IPS-15b (cell line): ENCODE measurements around the gene MSI2.
A peak's percentile ranks its signal among the peaks of the same experiment; 100 is the strongest.

Experiments used
- H3K27me3 ChIP-seq: one replicate; pipeline ENCODE4 v1.6.1; 2013; ENCODE audit warnings: low read length; ENCODE audit not compliant: control insufficient read depth, insufficient read depth
- H3K36me3 ChIP-seq: one replicate; pipeline ENCODE4 v1.6.1; 2013; ENCODE audit warnings: low read length; ENCODE audit not compliant: control insufficient read depth, insufficient read depth
- H3K4me1 ChIP-seq: one replicate; pipeline ENCODE4 v1.6.1; 2013; ENCODE audit warnings: mild to moderate bottlenecking, low read length; ENCODE audit not compliant: control insufficient read depth, insufficient read depth
- H3K4me3 ChIP-seq: one replicate; pipeline ENCODE4 v1.5.1; 2013; ENCODE audit warnings: low read depth, low read length
- H3K9ac ChIP-seq: one replicate; pipeline ENCODE4 v1.6.1; 2013; ENCODE audit warnings: low read depth, mild to moderate bottlenecking, low read length
- H3K9me3 ChIP-seq: one replicate; pipeline ENCODE4 v1.6.1; 2013; ENCODE audit warnings: mild to moderate bottlenecking, low read length; ENCODE audit not compliant: control insufficient read depth, insufficient read depth

MSI2 gene

DNA sequence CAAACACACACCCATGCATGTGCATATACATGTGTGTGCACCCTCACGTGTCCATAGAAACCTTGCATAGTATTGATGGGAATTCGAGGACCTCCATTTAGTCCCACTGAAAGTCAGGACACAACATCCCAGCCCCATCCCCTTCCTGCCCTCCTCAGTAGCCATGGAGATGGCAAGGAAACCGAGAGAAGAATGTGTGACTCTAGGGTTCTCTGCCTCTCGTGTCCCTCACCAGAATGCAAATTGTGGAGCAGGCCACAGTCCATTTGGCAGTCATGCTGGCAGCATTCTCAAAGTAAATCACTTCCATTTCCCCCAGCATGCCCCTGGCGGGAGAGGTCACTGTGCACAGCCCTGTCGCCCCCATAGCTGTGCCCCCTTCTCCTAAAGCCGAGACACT lies 141.1 kb downstream of the MSI2 start:
- Histone ChIP-seq H3K9ac (no peak overlapping the region), H3K36me3 (no peaks in the 10 kb centered on the region), H3K27me3 (no peaks in the 10 kb centered on the region), H3K4me3 (no peak overlapping the region), H3K9me3 (no peaks in the 10 kb centered on the region), H3K4me1 (peaks cover 11% of the 10 kb centered on the region)

DNA sequence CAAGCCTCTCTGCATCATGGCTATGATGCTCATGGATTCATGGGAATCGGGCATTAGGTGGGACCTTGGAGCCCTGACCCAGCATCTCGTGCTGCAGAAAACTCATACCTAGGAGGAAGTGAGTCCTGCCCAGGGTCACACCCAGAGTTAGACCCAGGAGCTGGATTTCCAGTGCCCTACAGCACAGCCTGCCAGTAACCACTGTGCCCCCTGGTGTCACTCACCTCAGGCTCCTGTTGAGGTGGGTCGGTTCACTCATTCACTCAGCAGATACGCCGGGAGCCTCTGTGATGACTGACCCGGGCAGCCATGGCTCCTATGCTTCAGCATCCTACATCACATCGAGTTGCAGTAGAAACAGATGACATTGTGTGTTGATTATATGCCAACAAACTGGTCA lies 143.4 kb downstream of the MSI2 start:
- Histone ChIP-seq H3K36me3 (no peaks in the 10 kb centered on the region), H3K9me3 (no peaks in the 10 kb centered on the region)

DNA sequence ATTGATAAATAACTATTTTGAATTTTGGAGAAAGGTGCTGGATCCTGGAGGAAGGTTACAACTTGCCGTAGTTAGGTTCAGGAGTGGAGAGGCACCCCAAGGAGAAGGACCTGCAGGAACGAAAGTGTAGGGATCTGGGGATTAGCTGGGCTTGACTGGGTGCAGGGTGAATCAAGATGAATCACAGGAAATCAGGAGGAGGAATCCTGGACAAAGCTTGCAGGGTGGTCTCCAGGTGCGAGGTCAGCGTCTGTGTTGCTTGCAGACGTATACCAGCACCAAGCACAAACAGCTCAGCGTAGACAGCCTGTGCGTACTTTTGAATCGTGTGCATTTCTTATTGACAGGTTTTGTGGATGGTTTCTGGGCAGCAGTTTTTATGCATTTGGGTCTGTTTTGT lies 144.3 kb downstream of the MSI2 start:
- Histone ChIP-seq H3K4me3 (no peak overlapping the region), H3K9me3 (no peaks in the 10 kb centered on the region), H3K9ac (no peak overlapping the region), H3K36me3 (no peaks in the 10 kb centered on the region), H3K4me1 (peaks cover 10% of the 10 kb centered on the region), H3K27me3 (no peaks in the 10 kb centered on the region)

More for the DNA sequence above, 143.4 kb downstream of the MSI2 start:
- Histone ChIP-seq H3K4me3 (no peak overlapping the region), H3K4me1 (peaks cover 11% of the 10 kb centered on the region), H3K27me3 (no peaks in the 10 kb centered on the region), H3K9ac (no peak overlapping the region)

DNA sequence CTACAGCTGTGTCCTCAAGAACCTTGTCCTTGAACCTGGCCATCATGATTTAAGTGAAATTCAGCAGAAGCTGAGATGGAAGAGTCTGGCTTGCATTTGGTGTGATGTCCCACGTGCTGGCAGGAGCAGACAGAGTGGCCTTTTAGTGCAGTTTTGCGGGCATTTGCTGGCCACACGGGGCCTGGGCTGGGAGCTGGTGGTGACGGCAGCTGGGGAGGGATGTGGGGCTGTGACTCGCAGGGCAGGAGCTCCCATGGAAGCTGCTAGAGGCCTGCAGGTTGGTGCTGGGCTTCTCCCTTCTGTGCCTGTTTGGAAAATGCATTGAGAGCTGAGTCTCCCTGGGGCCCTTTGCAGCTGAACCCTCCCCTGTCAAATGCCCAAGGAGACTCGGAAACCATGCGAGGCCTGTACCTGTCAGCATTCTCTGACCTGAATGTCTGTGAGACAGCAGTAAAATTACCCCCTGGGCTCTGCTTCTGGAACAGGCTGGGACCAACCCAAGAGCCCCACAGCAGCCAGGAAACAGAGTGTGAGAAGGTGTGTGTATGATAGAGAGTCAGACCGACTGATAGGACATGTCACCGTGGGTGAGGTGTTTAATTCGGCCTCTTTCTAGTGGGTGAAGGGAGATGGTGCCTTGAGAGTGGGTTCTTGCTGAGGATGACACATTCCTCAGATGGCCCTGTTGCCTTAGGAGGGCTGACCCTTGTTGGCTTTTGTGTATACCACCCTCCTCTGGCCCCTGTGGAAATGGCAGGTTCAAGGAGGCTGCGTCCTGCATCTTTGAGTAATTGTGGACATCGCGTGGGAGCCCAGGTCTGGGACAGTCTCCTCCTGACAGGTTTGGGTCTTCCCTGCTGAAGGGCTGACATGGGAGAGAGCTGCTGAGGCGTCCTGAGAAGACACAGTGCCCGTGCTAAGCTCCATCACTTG lies 145.5 kb downstream of the MSI2 start:
- no peak overlapping the region for H3K9ac ChIP-seq
- H3K36me3 ChIP-seq = no peaks in the 10 kb centered on the region

DNA sequence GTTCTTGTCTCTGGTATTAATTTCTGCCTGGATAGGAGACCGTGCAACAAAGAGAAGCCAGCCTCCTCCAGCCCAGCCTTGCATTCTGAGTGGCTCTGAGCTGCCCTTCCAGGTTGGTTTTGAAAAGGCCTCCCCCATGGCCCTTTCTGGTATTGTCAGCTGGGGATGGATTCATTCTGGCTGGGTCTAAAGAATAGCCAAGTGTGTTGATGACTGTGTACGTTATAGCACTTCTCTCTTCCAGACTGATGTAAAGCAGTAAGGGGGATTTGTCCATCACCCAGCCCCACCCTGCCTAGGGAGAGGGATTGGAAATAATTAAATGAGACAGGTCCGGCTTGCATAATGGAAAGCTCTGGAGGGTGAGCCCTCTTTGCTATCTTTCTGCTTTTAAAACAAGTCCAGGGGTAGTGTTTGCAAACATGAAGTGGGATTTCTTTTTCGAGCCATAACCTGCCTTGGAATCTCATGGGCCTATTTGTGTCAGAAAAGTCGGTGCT lies 146.4 kb downstream of the MSI2 start:
- H3K4me1 ChIP-seq = peaks cover 13% of the 10 kb centered on the region

More for the DNA sequence above, 145.5 kb downstream of the MSI2 start:
- peaks cover 4% of the 10 kb centered on the region for H3K4me1 ChIP-seq
- no peak overlapping the region for H3K4me3 ChIP-seq
- no peaks in the 10 kb centered on the region for H3K27me3 ChIP-seq
- no peaks in the 10 kb centered on the region for H3K9me3 ChIP-seq

DNA sequence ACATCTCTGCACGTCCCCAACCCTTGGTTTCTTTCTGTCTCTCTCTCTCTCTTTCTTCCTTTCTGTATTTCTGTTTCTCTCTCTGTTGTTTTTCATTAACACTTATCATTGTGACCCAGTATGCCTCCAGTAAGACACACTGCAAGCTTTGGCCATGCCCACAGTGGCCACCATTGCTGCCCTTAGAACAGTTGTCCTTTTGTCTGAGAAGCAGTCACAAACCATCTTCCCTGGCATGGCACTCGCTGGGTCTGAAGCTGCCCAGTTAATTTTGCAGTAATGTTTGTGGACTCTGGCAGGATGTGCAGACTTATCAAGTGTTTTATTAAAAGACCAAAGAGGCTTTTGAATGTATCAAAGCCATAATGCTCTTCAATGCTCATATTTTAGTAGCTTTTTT lies 146.9 kb downstream of the MSI2 start:
- no peaks in the 10 kb centered on the region for H3K27me3 ChIP-seq
- no peaks in the 10 kb centered on the region for H3K36me3 ChIP-seq
- no peak overlapping the region for H3K9ac ChIP-seq

More for the DNA sequence above, 146.4 kb downstream of the MSI2 start:
- H3K9ac ChIP-seq = no peak overlapping the region
- H3K27me3 ChIP-seq = no peaks in the 10 kb centered on the region
- H3K4me3 ChIP-seq = no peak overlapping the region
- no peaks in the 10 kb centered on the region for H3K9me3 ChIP-seq
- H3K36me3 ChIP-seq = no peaks in the 10 kb centered on the region

DNA sequence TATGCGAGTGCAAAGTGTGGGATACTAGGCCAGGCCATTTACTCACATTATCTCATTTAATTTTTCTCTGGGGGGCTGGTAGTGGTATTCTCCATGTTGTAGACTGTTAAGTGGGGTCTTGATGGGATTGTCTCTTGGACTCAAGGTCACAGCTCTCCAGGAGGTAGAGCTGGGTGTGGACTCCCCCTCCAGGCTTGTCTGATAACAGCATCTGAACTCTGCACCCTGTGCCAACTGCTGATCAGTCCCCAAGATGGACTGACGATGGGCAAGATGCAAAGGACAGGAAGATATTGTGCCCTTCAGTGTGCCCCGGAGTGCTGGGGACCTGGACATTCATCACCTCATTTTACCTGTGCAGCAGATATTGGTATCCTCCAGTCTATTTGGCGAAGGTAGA lies 147.8 kb downstream of the MSI2 start:
- H3K36me3 ChIP-seq = no peaks in the 10 kb centered on the region
- no peaks in the 10 kb centered on the region for H3K9me3 ChIP-seq
- H3K4me3 ChIP-seq = no peak overlapping the region
- H3K9ac ChIP-seq = no peak overlapping the region
- H3K4me1 ChIP-seq = peaks cover 22% of the 10 kb centered on the region
- H3K27me3 ChIP-seq = no peaks in the 10 kb centered on the region

More for the DNA sequence above, 146.9 kb downstream of the MSI2 start:
- H3K4me3 ChIP-seq = no peak overlapping the region
- H3K4me1 ChIP-seq = peaks cover 18% of the 10 kb centered on the region
- no peaks in the 10 kb centered on the region for H3K9me3 ChIP-seq

DNA sequence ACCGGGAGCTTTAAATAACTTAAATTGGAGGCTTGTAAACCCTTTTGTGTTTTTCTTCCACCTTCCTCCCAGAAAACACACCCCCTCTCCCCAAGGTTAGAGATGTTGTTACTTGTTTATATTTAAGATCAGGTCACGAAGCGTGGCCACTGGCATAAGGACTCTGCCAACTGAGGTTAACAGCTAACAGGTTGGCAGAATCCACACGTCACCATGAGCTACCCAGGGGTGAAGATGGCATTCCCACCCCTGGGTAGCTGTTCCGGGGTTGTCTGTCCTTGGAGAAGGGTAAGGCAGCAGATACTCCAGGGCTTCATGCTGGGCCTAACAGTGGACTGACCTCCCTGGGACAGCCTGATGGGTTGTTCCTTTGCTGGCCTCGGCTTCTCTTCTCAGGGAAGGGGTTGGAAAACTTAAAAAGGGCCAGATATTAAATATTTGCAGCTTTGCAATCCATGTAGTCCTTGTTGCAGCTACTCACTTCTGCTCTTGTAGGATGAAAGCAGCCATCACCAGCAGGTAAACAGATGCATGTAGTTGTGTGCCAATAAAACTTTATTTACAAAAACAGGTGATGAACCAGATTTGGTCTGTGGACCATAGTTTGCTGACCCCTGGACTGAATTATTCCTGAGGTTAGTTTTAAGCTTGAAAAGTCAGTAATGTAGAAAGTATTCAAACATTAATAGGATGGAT lies 148.6 kb downstream of the MSI2 start:
- H3K9ac ChIP-seq = no peak overlapping the region
- no peaks in the 10 kb centered on the region for H3K9me3 ChIP-seq
- H3K36me3 ChIP-seq = no peaks in the 10 kb centered on the region
- H3K27me3 ChIP-seq = no peaks in the 10 kb centered on the region
- H3K4me1 ChIP-seq = peaks cover 26% of the 10 kb centered on the region
- no peak overlapping the region for H3K4me3 ChIP-seq

DNA sequence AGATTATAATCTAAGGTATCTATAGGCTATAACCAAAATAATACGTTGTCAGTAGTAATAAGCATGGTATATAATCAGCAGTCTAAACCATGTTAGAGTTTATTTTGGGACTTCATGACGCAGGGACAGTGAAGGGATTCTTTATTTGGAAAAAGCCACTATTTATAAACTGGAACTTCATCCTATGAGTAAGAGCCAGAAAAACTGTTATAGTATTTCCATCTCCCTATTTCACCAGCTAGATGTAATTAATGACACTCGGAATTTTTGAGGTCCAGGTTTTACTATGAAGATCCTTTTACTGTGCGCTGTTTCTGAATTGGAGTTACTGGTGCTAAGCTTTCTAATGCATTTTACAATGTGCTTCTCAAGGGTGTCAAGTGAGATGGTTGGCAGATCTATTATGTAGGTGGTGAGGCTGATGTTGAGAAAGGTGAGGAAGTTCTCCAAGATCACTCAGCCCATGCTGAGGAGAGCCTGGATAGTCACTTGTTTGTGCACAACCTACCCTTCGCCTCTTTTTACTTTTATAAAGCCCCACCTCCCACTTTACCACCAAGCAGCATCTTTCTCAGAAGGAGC lies 149.3 kb downstream of the MSI2 start:
- H3K4me3 ChIP-seq = no peak overlapping the region
- no peaks in the 10 kb centered on the region for H3K27me3 ChIP-seq
- H3K36me3 ChIP-seq = no peaks in the 10 kb centered on the region
- peaks cover 30% of the 10 kb centered on the region for H3K4me1 ChIP-seq
- no peak overlapping the region for H3K9ac ChIP-seq
- H3K9me3 ChIP-seq = no peaks in the 10 kb centered on the region

DNA sequence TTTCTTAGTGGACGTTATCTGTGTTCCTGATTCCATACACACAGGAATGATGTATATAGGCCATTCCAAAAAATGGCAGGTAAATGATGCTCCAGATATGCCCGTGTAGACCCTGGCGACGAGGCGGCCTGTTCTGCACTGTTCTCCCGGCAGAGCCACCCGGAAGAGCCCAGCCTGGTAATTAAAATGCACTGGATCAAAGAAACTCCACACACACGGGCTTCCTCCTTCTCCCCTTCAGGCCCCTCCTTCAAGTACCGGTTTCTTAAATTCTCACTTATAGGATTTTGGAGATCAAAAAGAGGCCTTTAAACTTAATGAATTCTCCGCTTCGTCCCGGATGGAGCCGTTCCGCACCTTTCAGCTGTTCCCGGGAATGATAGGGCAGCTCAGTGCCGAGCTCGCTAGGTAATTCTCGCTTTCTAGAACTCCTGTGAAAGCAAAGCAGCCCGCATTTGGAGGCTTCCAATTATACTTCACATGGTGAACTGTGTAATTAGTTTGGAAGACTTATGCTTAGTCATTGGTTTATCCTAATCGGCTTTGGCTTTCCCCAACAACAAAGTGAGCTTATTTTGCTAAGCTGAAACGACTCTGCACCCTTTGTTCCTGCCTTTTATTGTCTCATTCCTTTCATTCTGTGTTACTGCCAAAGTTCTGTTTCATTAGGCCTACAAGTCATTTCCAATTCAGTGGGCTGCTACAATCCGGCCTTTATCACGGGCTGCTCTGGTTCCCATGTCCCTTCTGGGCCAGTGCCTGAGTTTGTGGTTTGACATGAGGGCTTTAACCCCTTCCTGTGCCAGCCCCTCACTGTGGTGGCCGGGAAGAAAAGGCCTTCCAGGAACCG lies 150.0 kb downstream of the MSI2 start:
- Histone ChIP-seq H3K9me3 (no peaks in the 10 kb centered on the region), H3K4me1 (peaks cover 30% of the 10 kb centered on the region), H3K27me3 (no peaks in the 10 kb centered on the region), H3K4me3 (no peak overlapping the region), H3K36me3 (no peaks in the 10 kb centered on the region), H3K9ac (peak overlapping the region; percentile 32)

DNA sequence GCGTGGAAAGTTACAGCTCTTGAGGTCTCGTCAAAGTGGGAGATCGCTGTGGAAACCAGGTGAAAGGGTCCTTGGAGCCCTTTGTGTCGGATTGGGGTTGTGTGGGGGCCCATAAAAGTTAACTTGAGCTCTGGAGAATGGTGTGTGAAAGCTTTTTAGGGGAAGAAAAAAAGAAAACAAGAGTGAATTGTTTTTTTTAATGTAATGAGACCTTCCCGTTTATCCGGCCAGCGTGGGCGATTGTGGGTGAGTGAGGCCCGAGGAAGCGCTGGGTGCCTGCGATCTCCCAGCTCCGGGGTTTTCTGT lies 150.6 kb downstream of the MSI2 start:
- no peaks in the 10 kb centered on the region for H3K27me3 ChIP-seq
- H3K9ac ChIP-seq = peak overlapping the region; percentile 32
- no peaks in the 10 kb centered on the region for H3K36me3 ChIP-seq
- no peaks in the 10 kb centered on the region for H3K9me3 ChIP-seq
- H3K4me1 ChIP-seq = peaks cover 30% of the 10 kb centered on the region
- H3K4me3 ChIP-seq = no peak overlapping the region
